ENCODE results near the gene GABRG3. TPM values are rescaled to one million over a fixed set of nuclear protein-coding genes. Genes with fewer than 3 reads are reported as not detected.

Gene GABRG3
- total and polyA plus RNA-seq, 10 of the 15 experiments (the other 5 are each of a cell fraction or from before 2014, with no cell fraction given) = 0.15 TPM; not detected in 9

- Histone ChIP-seq H3K4me3 (no peak overlapping the region), H3K27me3 (replicated peaks in 1 of 2; ENCODE audit: control insufficient read depth in 2 of 2, insufficient read depth in 2 of 2, low read length in 1 of 2) (no peaks in the 10 kb centered on the region), H2AFZ (ENCODE audit: control insufficient read depth, low read depth, low read length) (no peak overlapping the region), H3K9ac (ENCODE audit: control insufficient read depth, insufficient read depth, low read length) (no peak overlapping the region), H4K20me1 (ENCODE audit: control insufficient read depth, insufficient read depth) (no peaks in the 10 kb centered on the region), H3K4me1 (ENCODE audit: control insufficient read depth, insufficient read depth, low read length) (no peaks in the 10 kb centered on the region), H3K27ac (ENCODE audit: control insufficient read depth, insufficient read depth) (no peak overlapping the region), H3K79me2 (ENCODE audit: control insufficient read depth, insufficient read depth, low read length) (no peaks in the 10 kb centered on the region), H3K9me3 (replicated peaks; ENCODE audit: control insufficient read depth, insufficient read depth, low read length) (peaks cover 1% of the 10 kb centered on the region; the same call in 2 of the 3 replicates), H3K4me2 (ENCODE audit: control insufficient read depth, insufficient read depth) (no peak overlapping the region), H3K36me3 (ENCODE audit: control insufficient read depth in 2 of 2, insufficient read depth in 2 of 2, low read length in 1 of 2) (no peaks in the 10 kb centered on the region)
- in situ Hi-C loops (cut with MboI) (no loop called here), intact Hi-C loops (cut with micrococcal nuclease; ENCODE audit: unreplicated experiment) (no loop called here)
- BruUV-seq (replicated peaks) = no TSS peak
- FAIRE-seq (no peak), ATAC-seq (no peak), DNase-seq (ENCODE audit: low read depth, low spot score) (no peak)
- POLR2A ChIA-PET = no interaction called here
- CTCF ChIA-PET = no interaction called here
- SMC1A ChIA-PET (ENCODE audit: uncharacterized antibody, unreplicated experiment) = no interaction called here
- RAD21 ChIA-PET (ENCODE audit: unreplicated experiment) = no interaction called here
- TF ChIP-seq CBX5 (IDR thresholded peaks at IDR 0.05; ENCODE audit: low read depth) (no peak), POLR2AphosphoS2 (IDR thresholded peaks at IDR 0.05; ENCODE audit: low read depth, low read length) (no peak), ZNF217 (IDR thresholded peaks at IDR 0.05) (no peak)
- WGBS (ENCODE audit: insufficient coverage, insufficient replicate concordance, low lambda C conversion rate, missing lambda C conversion rate) = 26% methylated on average over 5 of the region's 5 CpGs
Measured at GRCh38 chr15:26936502-26936901, 34.5 kb upstream of the GABRG3 start.

DNA sequence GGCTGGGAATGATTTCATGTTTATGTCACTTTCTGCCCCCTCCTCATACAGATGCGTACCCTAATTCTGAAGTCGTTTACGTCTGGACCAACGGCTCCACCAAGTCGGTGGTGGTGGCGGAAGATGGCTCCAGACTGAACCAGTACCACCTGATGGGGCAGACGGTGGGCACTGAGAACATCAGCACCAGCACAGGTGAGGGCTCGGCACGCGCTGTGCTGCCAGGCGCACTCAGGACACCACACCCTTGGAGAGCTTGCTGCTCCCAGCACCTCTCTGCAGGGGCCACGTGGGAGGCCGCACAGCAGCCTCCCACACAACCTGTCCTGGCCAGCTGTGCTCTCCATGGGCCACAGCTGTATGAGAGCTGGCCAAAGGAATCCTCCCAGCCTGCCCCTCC, 33.8 kb upstream of the GABRG3 start:
- H3K27ac ChIP-seq (ENCODE audit: control insufficient read depth, insufficient read depth) = no peak overlapping the region
- no peak for DNase-seq (ENCODE audit: low read depth, low spot score)
- no peaks in the 10 kb centered on the region for H3K4me1 ChIP-seq (ENCODE audit: control insufficient read depth, insufficient read depth, low read length)
- 61% methylated on average over 9 of the region's 13 CpGs for WGBS (ENCODE audit: insufficient coverage, insufficient replicate concordance, low lambda C conversion rate, missing lambda C conversion rate)
- BruUV-seq (replicated peaks) = no TSS peak
- no peaks in the 10 kb centered on the region for H3K27me3 ChIP-seq (replicated peaks in 1 of 2; ENCODE audit: control insufficient read depth in 2 of 2, insufficient read depth in 2 of 2, low read length in 1 of 2)
- RAD21 ChIA-PET (ENCODE audit: unreplicated experiment) = no interaction called here
- H3K9me3 ChIP-seq (replicated peaks; ENCODE audit: control insufficient read depth, insufficient read depth, low read length) = peaks cover 1% of the 10 kb centered on the region; the same call in 2 of the 3 replicates
- H2AFZ ChIP-seq (ENCODE audit: control insufficient read depth, low read depth, low read length) = no peak overlapping the region
- in situ Hi-C loops (cut with MboI) (no loop called here), intact Hi-C loops (cut with micrococcal nuclease; ENCODE audit: unreplicated experiment) (no loop called here)
- POLR2A ChIA-PET = no interaction called here
- H3K36me3 ChIP-seq (ENCODE audit: control insufficient read depth in 2 of 2, insufficient read depth in 2 of 2, low read length in 1 of 2) = no peaks in the 10 kb centered on the region
- no peak overlapping the region for H3K9ac ChIP-seq (ENCODE audit: control insufficient read depth, insufficient read depth, low read length)
- no peak overlapping the region for H3K4me3 ChIP-seq
- no peaks in the 10 kb centered on the region for H3K79me2 ChIP-seq (ENCODE audit: control insufficient read depth, insufficient read depth, low read length)
- CTCF ChIA-PET = no interaction called here
- H3K4me2 ChIP-seq (ENCODE audit: control insufficient read depth, insufficient read depth) = no peak overlapping the region
- H4K20me1 ChIP-seq (ENCODE audit: control insufficient read depth, insufficient read depth) = no peaks in the 10 kb centered on the region
- TF ChIP-seq MEF2B (IDR thresholded peaks at IDR 0.05; ENCODE audit: partially characterized antibody, poor library complexity, severe bottlenecking) (no peak), EZH2 (IDR thresholded peaks at IDR 0.05; ENCODE audit: borderline replicate concordance, control insufficient read depth, low read depth, low read length) (no peak), MEF2A (IDR thresholded peaks at IDR 0.05; ENCODE audit: insufficient read depth, low read depth, low read length) (no peak), LARP7 (IDR thresholded peaks at IDR 0.05) (no peak), BMI1 (IDR thresholded peaks at IDR 0.05; ENCODE audit: borderline replicate concordance) (no peak)
- TF ChIP-seq, protein P1, sequence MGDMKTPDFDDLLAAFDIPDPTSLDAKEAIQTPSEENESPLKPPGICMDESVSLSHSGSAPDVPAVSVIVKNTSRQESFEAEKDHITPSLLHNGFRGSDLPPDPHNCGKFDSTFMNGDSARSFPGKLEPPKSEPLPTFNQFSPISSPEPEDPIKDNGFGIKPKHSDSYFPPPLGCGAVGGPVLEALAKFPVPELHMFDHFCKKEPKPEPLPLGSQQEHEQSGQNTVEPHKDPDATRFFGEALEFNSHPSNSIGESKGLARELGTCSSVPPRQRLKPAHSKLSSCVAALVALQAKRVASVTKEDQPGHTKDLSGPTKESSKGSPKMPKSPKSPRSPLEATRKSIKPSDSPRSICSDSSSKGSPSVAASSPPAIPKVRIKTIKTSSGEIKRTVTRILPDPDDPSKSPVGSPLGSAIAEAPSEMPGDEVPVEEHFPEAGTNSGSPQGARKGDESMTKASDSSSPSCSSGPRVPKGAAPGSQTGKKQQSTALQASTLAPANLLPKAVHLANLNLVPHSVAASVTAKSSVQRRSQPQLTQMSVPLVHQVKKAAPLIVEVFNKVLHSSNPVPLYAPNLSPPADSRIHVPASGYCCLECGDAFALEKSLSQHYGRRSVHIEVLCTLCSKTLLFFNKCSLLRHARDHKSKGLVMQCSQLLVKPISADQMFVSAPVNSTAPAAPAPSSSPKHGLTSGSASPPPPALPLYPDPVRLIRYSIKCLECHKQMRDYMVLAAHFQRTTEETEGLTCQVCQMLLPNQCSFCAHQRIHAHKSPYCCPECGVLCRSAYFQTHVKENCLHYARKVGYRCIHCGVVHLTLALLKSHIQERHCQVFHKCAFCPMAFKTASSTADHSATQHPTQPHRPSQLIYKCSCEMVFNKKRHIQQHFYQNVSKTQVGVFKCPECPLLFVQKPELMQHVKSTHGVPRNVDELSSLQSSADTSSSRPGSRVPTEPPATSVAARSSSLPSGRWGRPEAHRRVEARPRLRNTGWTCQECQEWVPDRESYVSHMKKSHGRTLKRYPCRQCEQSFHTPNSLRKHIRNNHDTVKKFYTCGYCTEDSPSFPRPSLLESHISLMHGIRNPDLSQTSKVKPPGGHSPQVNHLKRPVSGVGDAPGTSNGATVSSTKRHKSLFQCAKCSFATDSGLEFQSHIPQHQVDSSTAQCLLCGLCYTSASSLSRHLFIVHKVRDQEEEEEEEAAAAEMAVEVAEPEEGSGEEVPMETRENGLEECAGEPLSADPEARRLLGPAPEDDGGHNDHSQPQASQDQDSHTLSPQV (IDR thresholded peaks at IDR 0.05) = no peak
- ATAC-seq = no peak
- SMC1A ChIA-PET (ENCODE audit: uncharacterized antibody, unreplicated experiment) = no interaction called here
- no peak for FAIRE-seq
